Astrocyte (in vitro differentiated cells and primary cell): ENCODE data around the gene TUBA4B. TPM values are rescaled to one million over a fixed set of nuclear protein-coding genes. Genes with fewer than 3 reads are reported as not detected.
A peak's percentile ranks its signal among the peaks of the same experiment; 100 is the strongest.

Source experiments
- DNase-seq: peaks from one replicate; pipeline ENCODE4 v3.0.0-alpha.2; 2010; ENCODE audit warnings: low read depth
- FAIRE-seq: peaks from 2 replicates; lab custom pipeline; 2011; peaks lifted over from hg19 to GRCh38; lab: Jason Lieb, UNC
- H2AFZ ChIP-seq: 2 replicates; pipeline ENCODE4 v1.6.0; 2012; ENCODE audit warnings: low read depth, low read length, inconsistent platforms
- H3K27ac ChIP-seq: 2 replicates; pipeline ENCODE4 v1.5.1; 2011; ENCODE audit warnings: low read depth, low read length, inconsistent platforms
- H3K27me3 ChIP-seq: 2 replicates; pipeline ENCODE4 v1.6.0; 2011; ENCODE audit warnings: low read length, inconsistent platforms; ENCODE audit not compliant: insufficient read depth
- H3K36me3 ChIP-seq: 2 replicates; pipeline ENCODE4 v1.5.1; 2011; ENCODE audit warnings: low read length, inconsistent platforms; ENCODE audit not compliant: insufficient read depth
- H3K4me1 ChIP-seq: 2 replicates; pipeline ENCODE4 v1.5.1; 2011; ENCODE audit warnings: low read length, inconsistent platforms; ENCODE audit not compliant: insufficient read depth
- H3K4me2 ChIP-seq: 2 replicates; pipeline ENCODE4 v1.6.0; 2012; ENCODE audit warnings: low read length, inconsistent platforms
- H3K4me3 ChIP-seq: 2 replicates; pipeline ENCODE4 v1.5.1; 2011; ENCODE audit warnings: low read depth, mild to moderate bottlenecking, low read length, inconsistent platforms; ENCODE audit not compliant: insufficient read depth
- H3K79me2 ChIP-seq: 2 replicates; pipeline ENCODE4 v1.6.0; 2012; ENCODE audit warnings: mild to moderate bottlenecking, low read length, inconsistent platforms; ENCODE audit not compliant: insufficient read depth
- H3K9ac ChIP-seq: 2 replicates; pipeline ENCODE4 v1.6.0; 2012; ENCODE audit warnings: mild to moderate bottlenecking, low read length, inconsistent platforms
- H3K9me3 ChIP-seq: 2 replicates; pipeline ENCODE4 v1.5.1; 2012; ENCODE audit warnings: low read depth, mild to moderate bottlenecking, low read length, inconsistent platforms; ENCODE audit not compliant: insufficient read depth
- H4K20me1 ChIP-seq: 2 replicates; pipeline ENCODE4 v1.6.0; 2012; ENCODE audit warnings: low read length, inconsistent platforms; ENCODE audit not compliant: insufficient read depth
- H3K27ac Mint-ChIP-seq: one replicate; pipeline ENCODE4 v1.8.0; 2021; ENCODE audit warnings: mild to moderate bottlenecking, mixed read lengths; ENCODE audit not compliant: unreplicated experiment
- H3K27me3 Mint-ChIP-seq: one replicate; pipeline ENCODE4 v1.8.0; 2021; ENCODE audit warnings: low read depth, mixed read lengths; ENCODE audit not compliant: unreplicated experiment
- H3K36me3 Mint-ChIP-seq: one replicate; pipeline ENCODE4 v1.8.0; 2021; ENCODE audit warnings: low read depth, mixed read lengths; ENCODE audit not compliant: unreplicated experiment
- H3K4me1 Mint-ChIP-seq: one replicate; pipeline ENCODE4 v1.8.0; 2021; ENCODE audit warnings: low read depth, mixed read lengths; ENCODE audit not compliant: unreplicated experiment
- H3K4me3 Mint-ChIP-seq: one replicate; pipeline ENCODE4 v1.8.0; 2021; ENCODE audit warnings: mild to moderate bottlenecking, moderate library complexity, mixed read lengths; ENCODE audit not compliant: unreplicated experiment
- H3K9me3 Mint-ChIP-seq: one replicate; pipeline ENCODE4 v1.8.0; 2021; ENCODE audit warnings: mild to moderate bottlenecking, mixed read lengths; ENCODE audit not compliant: unreplicated experiment
- EZH2 ChIP-seq: IDR thresholded peaks from 2 replicates; pipeline ENCODE4 v1.6.1; 2012; ENCODE audit warnings: mild to moderate bottlenecking, low read length, inconsistent platforms; ENCODE audit not compliant: insufficient read depth
- total RNA-seq: library from RNA; stranded (reverse); gene quantifications from 2 replicates; pipeline ENCODE4 v1.2.1, GENCODE V29; 2021
- TF ChIP-seq, protein P1 (sequence below): IDR thresholded peaks from 2 replicates; pipeline ENCODE4 v1.5.1; 2011; ENCODE audit warnings: low read depth, mild to moderate bottlenecking, inconsistent platforms, low read length, moderate library complexity; ENCODE audit not compliant: insufficient read depth

Gene TUBA4B
- total RNA-seq, 1 donor from 2014 or later: not detected

GRCh38 chr2:219278655-219279150 lies 25.7 kb downstream of the TUBA4B start:
- Histone ChIP-seq H4K20me1 (peaks cover 4% of the 10 kb centered on the region), H3K27me3 (no peaks in the 10 kb centered on the region), H3K27ac (peak overlapping the region; percentile 92), H3K36me3 (no peaks in the 10 kb centered on the region), H3K4me1 (peaks cover 38% of the 10 kb centered on the region), H2AFZ (peak overlapping the region; percentile 64), H3K4me3 (peak overlapping the region; percentile 22), H3K4me2 (peak overlapping the region; percentile 76), H3K9ac (peak overlapping the region; percentile 83), H3K9me3 (no peaks in the 10 kb centered on the region), H3K79me2 (peaks cover 13% of the 10 kb centered on the region)
- H3K27ac Mint-ChIP-seq: peak overlapping the region; percentile 98
- peak overlapping the region; percentile 82 for H3K4me3 Mint-ChIP-seq
- no peak for TF ChIP-seq EZH2
- TF ChIP-seq, protein P1, sequence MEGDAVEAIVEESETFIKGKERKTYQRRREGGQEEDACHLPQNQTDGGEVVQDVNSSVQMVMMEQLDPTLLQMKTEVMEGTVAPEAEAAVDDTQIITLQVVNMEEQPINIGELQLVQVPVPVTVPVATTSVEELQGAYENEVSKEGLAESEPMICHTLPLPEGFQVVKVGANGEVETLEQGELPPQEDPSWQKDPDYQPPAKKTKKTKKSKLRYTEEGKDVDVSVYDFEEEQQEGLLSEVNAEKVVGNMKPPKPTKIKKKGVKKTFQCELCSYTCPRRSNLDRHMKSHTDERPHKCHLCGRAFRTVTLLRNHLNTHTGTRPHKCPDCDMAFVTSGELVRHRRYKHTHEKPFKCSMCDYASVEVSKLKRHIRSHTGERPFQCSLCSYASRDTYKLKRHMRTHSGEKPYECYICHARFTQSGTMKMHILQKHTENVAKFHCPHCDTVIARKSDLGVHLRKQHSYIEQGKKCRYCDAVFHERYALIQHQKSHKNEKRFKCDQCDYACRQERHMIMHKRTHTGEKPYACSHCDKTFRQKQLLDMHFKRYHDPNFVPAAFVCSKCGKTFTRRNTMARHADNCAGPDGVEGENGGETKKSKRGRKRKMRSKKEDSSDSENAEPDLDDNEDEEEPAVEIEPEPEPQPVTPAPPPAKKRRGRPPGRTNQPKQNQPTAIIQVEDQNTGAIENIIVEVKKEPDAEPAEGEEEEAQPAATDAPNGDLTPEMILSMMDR: no peak
- no peak for DNase-seq
- H3K36me3 Mint-ChIP-seq: peaks cover 13% of the 10 kb centered on the region
- no peaks in the 10 kb centered on the region for H3K9me3 Mint-ChIP-seq
- FAIRE-seq: no peak
- H3K4me1 Mint-ChIP-seq: peaks cover 45% of the 10 kb centered on the region
- H3K27me3 Mint-ChIP-seq: no peaks in the 10 kb centered on the region

- Histone ChIP-seq H3K36me3 (no peaks in the 10 kb centered on the region), H3K27me3 (no peaks in the 10 kb centered on the region), H3K9me3 (no peaks in the 10 kb centered on the region), H4K20me1 (peaks cover 4% of the 10 kb centered on the region), H3K27ac (peak within 1 kb of the TSS; percentile 92), H3K4me2 (peak within 1 kb of the TSS; percentile 100), H3K79me2 (peaks cover 13% of the 10 kb centered on the region), H3K9ac (peak within 1 kb of the TSS; percentile 92), H3K4me3 (peak within 1 kb of the TSS; percentile 74), H2AFZ (peak within 1 kb of the TSS; percentile 69), H3K4me1 (peaks cover 31% of the 10 kb centered on the region)
- TF ChIP-seq, protein P1: no peak
- TF ChIP-seq EZH2: no peak
- Mint-ChIP-seq H3K27me3 (no peaks in the 10 kb centered on the region), H3K9me3 (no peaks in the 10 kb centered on the region), H3K4me1 (peaks cover 40% of the 10 kb centered on the region), H3K27ac (peak within 1 kb of the TSS; percentile 98), H3K4me3 (peak within 1 kb of the TSS; percentile 89), H3K36me3 (peaks cover 13% of the 10 kb centered on the region)
- DNase-seq: peak; percentile 96
- FAIRE-seq: no peak
These were observed 26.3 kb downstream of the TUBA4B start, which contains the start of gene DNAJB2 for GRCh38 chr2:219279151-219279915. DNAJB2 (plus strand) TSS chr2:219279366; CDS start chr2:219279834, 468 bp downstream.
